ENCODE data around the gene VASH1. TPM values are rescaled to one million over a fixed set of nuclear protein-coding genes. Genes with fewer than 3 reads are reported as not detected.

The VASH1 gene
- total and polyA plus RNA-seq, 3 experiments from 2014 or later, result 1.4 to 6.3 (median 5.7) TPM

- H3K36me3 ChIP-seq (ENCODE audit: insufficient read depth, low read length), result peaks cover 8% of the 10 kb centered on the region
- Mint-ChIP-seq H3K27ac (peak overlapping the region; percentile 66 to 98 (median 92)), H3K4me3 (peak overlapping the region; percentile 83 to 97 (median 95)), H3K9me3 (no peaks in the 10 kb centered on the region), H3K36me3 (peaks cover 0 to 38% (median 9%) of the 10 kb centered on the region in 3 donors), H3K4me1 (peaks cover 26 to 37% (median 37%) of the 10 kb centered on the region in 3 donors), H3K27me3 (peaks cover 0 to 4% of the 10 kb centered on the region in 2 donors)
- no peak for DNase-seq
- ChIA-PET CTCF (interaction anchor here (0.7 to 2.1 kb wide), 5 partner anchors 9 to 103 kb away, joined by 3 to 11 read pairs (median 4); no protein-coding TSS in a partner anchor), POLR2A (interaction anchor here (0.5 kb wide), 1 partner anchor 22 kb away, joined by 3 read pairs; no protein-coding TSS in a partner anchor)
- peak overlapping the region; percentile 70 for H3K4me3 ChIP-seq (ENCODE audit: low read length)
- H3K9me3 ChIP-seq (ENCODE audit: low read length), result no peaks in the 10 kb centered on the region
- H3K4me1 ChIP-seq (ENCODE audit: insufficient read depth, low read length), result peaks cover 23% of the 10 kb centered on the region
- H3K27me3 ChIP-seq (ENCODE audit: insufficient read depth, low read length, poor library complexity, severe bottlenecking), result no peaks in the 10 kb centered on the region
- no peak overlapping the region for H3K27ac ChIP-seq (ENCODE audit: low read depth, low read length)
These were observed 50.3 kb downstream of the VASH1 start for GRCh38 chr14:76811561-76811960.

- Mint-ChIP-seq H3K4me1 (peaks cover 26 to 37% (median 37%) of the 10 kb centered on the region in 3 donors), H3K36me3 (peaks cover 0 to 33% (median 8%) of the 10 kb centered on the region in 3 donors), H3K4me3 (peak overlapping the region; percentile 83 to 97 (median 95)), H3K9me3 (no peaks in the 10 kb centered on the region), H3K27ac (peak overlapping the region; percentile 57 to 98 (median 92)), H3K27me3 (peaks cover 0 to 4% of the 10 kb centered on the region in 2 donors)
- no peaks in the 10 kb centered on the region for H3K27me3 ChIP-seq (ENCODE audit: insufficient read depth, low read length, poor library complexity, severe bottlenecking)
- ChIA-PET CTCF (interaction anchor here (1.0 to 2.1 kb wide), 4 partner anchors 10 to 102 kb away, joined by 4 to 11 read pairs (median 4); no protein-coding TSS in a partner anchor), POLR2A (no interaction called here)
- H3K9me3 ChIP-seq (ENCODE audit: low read length), result no peaks in the 10 kb centered on the region
- H3K4me1 ChIP-seq (ENCODE audit: insufficient read depth, low read length), result peaks cover 23% of the 10 kb centered on the region
- DNase-seq, result no peak
- H3K36me3 ChIP-seq (ENCODE audit: insufficient read depth, low read length), result peaks cover 8% of the 10 kb centered on the region
- peak overlapping the region; percentile 70 for H3K4me3 ChIP-seq (ENCODE audit: low read length)
- H3K27ac ChIP-seq (ENCODE audit: low read depth, low read length), result peak overlapping the region; percentile 60
These were observed 50.8 kb downstream of the VASH1 start for GRCh38 chr14:76812093-76812421.

- Histone ChIP-seq H3K36me3 (ENCODE audit: insufficient read depth, low read length) (peaks cover 8% of the 10 kb centered on the region), H3K9me3 (ENCODE audit: low read length) (no peaks in the 10 kb centered on the region), H3K4me3 (ENCODE audit: low read length) (peak within 1 kb of the TSS; percentile 70), H3K27me3 (ENCODE audit: insufficient read depth, low read length, poor library complexity, severe bottlenecking) (no peaks in the 10 kb centered on the region), H3K4me1 (ENCODE audit: insufficient read depth, low read length) (peaks cover 23% of the 10 kb centered on the region), H3K27ac (ENCODE audit: low read depth, low read length) (peak within 1 kb of the TSS; percentile 60)
- H3K4me1 Mint-ChIP-seq, result peaks cover 26 to 37% (median 37%) of the 10 kb centered on the region in 3 donors
- peak within 1 kb of the TSS; percentile 88 to 97 (median 95) for H3K4me3 Mint-ChIP-seq
- H3K9me3 Mint-ChIP-seq, result no peaks in the 10 kb centered on the region
- peaks cover 0 to 4% of the 10 kb centered on the region in 2 donors for H3K27me3 Mint-ChIP-seq
- POLR2A ChIA-PET, result no interaction called here
- H3K36me3 Mint-ChIP-seq, result peaks cover 0 to 27% (median 7%) of the 10 kb centered on the region in 3 donors
- peak within 1 kb of the TSS; percentile 91 to 98 (median 95) for H3K27ac Mint-ChIP-seq
- CTCF ChIA-PET, result interaction anchor here (1.0 to 2.1 kb wide), 4 partner anchors 11 to 102 kb away, joined by 4 to 11 read pairs (median 4); no protein-coding TSS in a partner anchor
- DNase-seq, result peak; percentile 95 to 98 (median 96)
These were observed 51.4 kb downstream of the VASH1 start, which contains the start of gene ANGEL1 for GRCh38 chr14:76812422-76813383. Gene ANGEL1, minus strand, starts transcription at chr14:76812882. Its CDS starts 55 bp downstream, at chr14:76812827.

GRCh38 chr14:76814726-76815645 lies 53.7 kb downstream of the VASH1 start:
- H3K9me3 Mint-ChIP-seq, result no peaks in the 10 kb centered on the region
- H3K27me3 ChIP-seq (ENCODE audit: insufficient read depth, low read length, poor library complexity, severe bottlenecking), result no peaks in the 10 kb centered on the region
- H3K27ac ChIP-seq (ENCODE audit: low read depth, low read length), result no peak overlapping the region
- no peak overlapping the region for H3K4me3 Mint-ChIP-seq
- H3K27me3 Mint-ChIP-seq, result peaks cover 4 to 12% of the 10 kb centered on the region in 2 donors
- peaks cover 23% of the 10 kb centered on the region for H3K4me1 ChIP-seq (ENCODE audit: insufficient read depth, low read length)
- H3K4me3 ChIP-seq (ENCODE audit: low read length), result no peak overlapping the region
- peaks cover 19 to 28% (median 26%) of the 10 kb centered on the region in 3 donors for H3K4me1 Mint-ChIP-seq
- peak overlapping the region in 1 of 8 donors; percentile 98 for H3K27ac Mint-ChIP-seq
- ChIA-PET CTCF (no interaction called here), POLR2A (no interaction called here)
- no peaks in the 10 kb centered on the region for H3K9me3 ChIP-seq (ENCODE audit: low read length)
- no peaks in the 10 kb centered on the region for H3K36me3 ChIP-seq (ENCODE audit: insufficient read depth, low read length)
- peaks cover 0 to 7% (median 0%) of the 10 kb centered on the region in 3 donors for H3K36me3 Mint-ChIP-seq
- no peak for DNase-seq

GRCh38 chr14:76820700-76821099 lies 59.4 kb downstream of the VASH1 start:
- H3K36me3 ChIP-seq (ENCODE audit: insufficient read depth, low read length), result no peaks in the 10 kb centered on the region
- no peaks in the 10 kb centered on the region for H3K9me3 Mint-ChIP-seq
- no peak overlapping the region for H3K4me3 ChIP-seq (ENCODE audit: low read length)
- H3K9me3 ChIP-seq (ENCODE audit: low read length), result no peaks in the 10 kb centered on the region
- ChIA-PET CTCF (no interaction called here), POLR2A (no interaction called here)
- no peak overlapping the region for H3K27ac Mint-ChIP-seq
- no peaks in the 10 kb centered on the region for H3K36me3 Mint-ChIP-seq
- H3K4me1 ChIP-seq (ENCODE audit: insufficient read depth, low read length), result no peaks in the 10 kb centered on the region
- no peaks in the 10 kb centered on the region for H3K27me3 ChIP-seq (ENCODE audit: insufficient read depth, low read length, poor library complexity, severe bottlenecking)
- no peak overlapping the region for H3K4me3 Mint-ChIP-seq
- peaks cover 17 to 25% of the 10 kb centered on the region in 2 donors for H3K27me3 Mint-ChIP-seq
- H3K4me1 Mint-ChIP-seq, result no peaks in the 10 kb centered on the region
- H3K27ac ChIP-seq (ENCODE audit: low read depth, low read length), result no peak overlapping the region
- DNase-seq, result no peak

GRCh38 chr14:76826122-76826521 lies 64.9 kb downstream of the VASH1 start, which contains the start of gene LRRC74A:
Gene LRRC74A, plus strand, starts transcription at chr14:76826408. Its CDS starts 290 bp downstream, at chr14:76826698.
- DNase-seq, result no peak
- Histone ChIP-seq H3K4me1 (ENCODE audit: insufficient read depth, low read length) (no peaks in the 10 kb centered on the region), H3K27me3 (ENCODE audit: insufficient read depth, low read length, poor library complexity, severe bottlenecking) (no peaks in the 10 kb centered on the region), H3K27ac (ENCODE audit: low read depth, low read length) (no peak within 1 kb of the TSS), H3K4me3 (ENCODE audit: low read length) (no peak within 1 kb of the TSS), H3K9me3 (ENCODE audit: low read length) (no peaks in the 10 kb centered on the region), H3K36me3 (ENCODE audit: insufficient read depth, low read length) (no peaks in the 10 kb centered on the region)
- CTCF ChIA-PET, result no interaction called here
- H3K36me3 Mint-ChIP-seq, result no peaks in the 10 kb centered on the region
- no peaks in the 10 kb centered on the region for H3K4me1 Mint-ChIP-seq
- POLR2A ChIA-PET, result no interaction called here
- peaks cover 6 to 11% of the 10 kb centered on the region in 2 donors for H3K27me3 Mint-ChIP-seq
- no peak within 1 kb of the TSS for H3K27ac Mint-ChIP-seq
- no peaks in the 10 kb centered on the region for H3K9me3 Mint-ChIP-seq
- H3K4me3 Mint-ChIP-seq, result no peak within 1 kb of the TSS

- Histone ChIP-seq H3K27me3 (ENCODE audit: insufficient read depth, low read length, poor library complexity, severe bottlenecking) (no peaks in the 10 kb centered on the region), H3K36me3 (ENCODE audit: insufficient read depth, low read length) (no peaks in the 10 kb centered on the region), H3K4me3 (ENCODE audit: low read length) (no peak overlapping the region), H3K27ac (ENCODE audit: low read depth, low read length) (no peak overlapping the region), H3K4me1 (ENCODE audit: insufficient read depth, low read length) (no peaks in the 10 kb centered on the region), H3K9me3 (ENCODE audit: low read length) (no peaks in the 10 kb centered on the region)
- Mint-ChIP-seq H3K36me3 (no peaks in the 10 kb centered on the region), H3K9me3 (no peaks in the 10 kb centered on the region), H3K4me1 (no peaks in the 10 kb centered on the region), H3K27me3 (peaks cover 6 to 10% of the 10 kb centered on the region in 2 donors), H3K27ac (no peak overlapping the region), H3K4me3 (no peak overlapping the region)
- ChIA-PET POLR2A (no interaction called here), CTCF (no interaction called here)
- no peak for DNase-seq
These were observed 66.5 kb downstream of the VASH1 start for GRCh38 chr14:76827696-76828296.

Measured in CD8-positive, alpha-beta memory T cell (primary cell).